ENCODE measurements around the gene TTLL10.

Gene TTLL10

GRCh38 chr1:1212780-1213344 is 39.2 kb downstream of the TTLL10 start:
- Histone ChIP-seq H3K9me3 (ENCODE audit: control insufficient read depth, insufficient read depth, low read length) (no peaks in the 10 kb centered on the region), H3K27me3 (ENCODE audit: control insufficient read depth, insufficient read depth, low read length) (no peaks in the 10 kb centered on the region), H3K9ac (ENCODE audit: low read depth, low read length) (no peak overlapping the region), H3K36me3 (ENCODE audit: control insufficient read depth, insufficient read depth, low read length) (peaks cover 13% of the 10 kb centered on the region), H3K4me3 (ENCODE audit: low read depth, low read length) (no peak overlapping the region), H3K4me1 (ENCODE audit: control insufficient read depth, insufficient read depth, low read length) (no peaks in the 10 kb centered on the region), H3K27ac (ENCODE audit: low read depth, low read length) (no peak overlapping the region)

- Histone ChIP-seq H3K27me3 (ENCODE audit: control insufficient read depth, insufficient read depth, low read length) (no peaks in the 10 kb centered on the region), H3K4me3 (ENCODE audit: low read depth, low read length) (no peak within 1 kb of the TSS), H3K9me3 (ENCODE audit: control insufficient read depth, insufficient read depth, low read length) (no peaks in the 10 kb centered on the region), H3K9ac (ENCODE audit: low read depth, low read length) (no peak within 1 kb of the TSS), H3K36me3 (ENCODE audit: control insufficient read depth, insufficient read depth, low read length) (peaks cover 20% of the 10 kb centered on the region), H3K4me1 (ENCODE audit: control insufficient read depth, insufficient read depth, low read length) (no peaks in the 10 kb centered on the region), H3K27ac (ENCODE audit: low read depth, low read length) (no peak within 1 kb of the TSS)
These were observed 39.9 kb downstream of the TTLL10 start, which contains the start of gene TNFRSF4 for GRCh38 chr1:1213345-1214265. Gene TNFRSF4, minus strand, starts transcription at chr1:1214153. Its CDS starts 26 bp downstream, at chr1:1214127.

GRCh38 chr1:1215080-1215676 is 41.5 kb downstream of the TTLL10 start:
- no peak overlapping the region for H3K27ac ChIP-seq (ENCODE audit: low read depth, low read length)
- H3K4me1 ChIP-seq (ENCODE audit: control insufficient read depth, insufficient read depth, low read length): no peaks in the 10 kb centered on the region
- H3K27me3 ChIP-seq (ENCODE audit: control insufficient read depth, insufficient read depth, low read length): no peaks in the 10 kb centered on the region
- no peak overlapping the region for H3K9ac ChIP-seq (ENCODE audit: low read depth, low read length)
- H3K36me3 ChIP-seq (ENCODE audit: control insufficient read depth, insufficient read depth, low read length): peaks cover 23% of the 10 kb centered on the region
- no peak overlapping the region for H3K4me3 ChIP-seq (ENCODE audit: low read depth, low read length)
- H3K9me3 ChIP-seq (ENCODE audit: control insufficient read depth, insufficient read depth, low read length): no peaks in the 10 kb centered on the region

GRCh38 chr1:1215881-1216605 is 42.4 kb downstream of the TTLL10 start:
- Histone ChIP-seq H3K4me1 (ENCODE audit: control insufficient read depth, insufficient read depth, low read length) (no peaks in the 10 kb centered on the region), H3K9me3 (ENCODE audit: control insufficient read depth, insufficient read depth, low read length) (no peaks in the 10 kb centered on the region), H3K27me3 (ENCODE audit: control insufficient read depth, insufficient read depth, low read length) (no peaks in the 10 kb centered on the region), H3K4me3 (ENCODE audit: low read depth, low read length) (no peak overlapping the region), H3K36me3 (ENCODE audit: control insufficient read depth, insufficient read depth, low read length) (peaks cover 31% of the 10 kb centered on the region), H3K9ac (ENCODE audit: low read depth, low read length) (no peak overlapping the region), H3K27ac (ENCODE audit: low read depth, low read length) (no peak overlapping the region)

GRCh38 chr1:1216770-1217620 is 43.3 kb downstream of the TTLL10 start:
- H3K36me3 ChIP-seq (ENCODE audit: control insufficient read depth, insufficient read depth, low read length): peaks cover 39% of the 10 kb centered on the region

GRCh38 chr1:1217621-1218523 is 44.2 kb downstream of the TTLL10 start:
- Histone ChIP-seq H3K27ac (ENCODE audit: low read depth, low read length) (peak overlapping the region; percentile 28), H3K9me3 (ENCODE audit: control insufficient read depth, insufficient read depth, low read length) (no peaks in the 10 kb centered on the region), H3K36me3 (ENCODE audit: control insufficient read depth, insufficient read depth, low read length) (peaks cover 47% of the 10 kb centered on the region), H3K4me1 (ENCODE audit: control insufficient read depth, insufficient read depth, low read length) (no peaks in the 10 kb centered on the region), H3K4me3 (ENCODE audit: low read depth, low read length) (no peak overlapping the region), H3K9ac (ENCODE audit: low read depth, low read length) (no peak overlapping the region), H3K27me3 (ENCODE audit: control insufficient read depth, insufficient read depth, low read length) (no peaks in the 10 kb centered on the region)

More at GRCh38 chr1:1216770-1217620, 43.3 kb downstream of the TTLL10 start:
- Histone ChIP-seq H3K9me3 (ENCODE audit: control insufficient read depth, insufficient read depth, low read length) (no peaks in the 10 kb centered on the region), H3K4me1 (ENCODE audit: control insufficient read depth, insufficient read depth, low read length) (no peaks in the 10 kb centered on the region), H3K4me3 (ENCODE audit: low read depth, low read length) (no peak overlapping the region), H3K27ac (ENCODE audit: low read depth, low read length) (peak overlapping the region; percentile 28), H3K9ac (ENCODE audit: low read depth, low read length) (no peak overlapping the region), H3K27me3 (ENCODE audit: control insufficient read depth, insufficient read depth, low read length) (no peaks in the 10 kb centered on the region)

- Histone ChIP-seq H3K9ac (ENCODE audit: low read depth, low read length) (no peak overlapping the region), H3K9me3 (ENCODE audit: control insufficient read depth, insufficient read depth, low read length) (no peaks in the 10 kb centered on the region), H3K36me3 (ENCODE audit: control insufficient read depth, insufficient read depth, low read length) (peaks cover 52% of the 10 kb centered on the region), H3K4me1 (ENCODE audit: control insufficient read depth, insufficient read depth, low read length) (no peaks in the 10 kb centered on the region), H3K27me3 (ENCODE audit: control insufficient read depth, insufficient read depth, low read length) (no peaks in the 10 kb centered on the region), H3K27ac (ENCODE audit: low read depth, low read length) (no peak overlapping the region), H3K4me3 (ENCODE audit: low read depth, low read length) (no peak overlapping the region)
These were observed 45.0 kb downstream of the TTLL10 start for GRCh38 chr1:1218524-1219200.

- no peaks in the 10 kb centered on the region for H3K4me1 ChIP-seq (ENCODE audit: control insufficient read depth, insufficient read depth, low read length)
- no peak overlapping the region for H3K4me3 ChIP-seq (ENCODE audit: low read depth, low read length)
- H3K36me3 ChIP-seq (ENCODE audit: control insufficient read depth, insufficient read depth, low read length): peaks cover 52% of the 10 kb centered on the region
- no peak overlapping the region for H3K9ac ChIP-seq (ENCODE audit: low read depth, low read length)
- H3K27me3 ChIP-seq (ENCODE audit: control insufficient read depth, insufficient read depth, low read length): no peaks in the 10 kb centered on the region
- H3K27ac ChIP-seq (ENCODE audit: low read depth, low read length): no peak overlapping the region
- no peaks in the 10 kb centered on the region for H3K9me3 ChIP-seq (ENCODE audit: control insufficient read depth, insufficient read depth, low read length)
These were observed 45.7 kb downstream of the TTLL10 start for GRCh38 chr1:1219341-1219740.

GRCh38 chr1:1220197-1220596 is 46.5 kb downstream of the TTLL10 start:
- no peak overlapping the region for H3K27ac ChIP-seq (ENCODE audit: low read depth, low read length)
- H3K4me3 ChIP-seq (ENCODE audit: low read depth, low read length): no peak overlapping the region
- no peaks in the 10 kb centered on the region for H3K27me3 ChIP-seq (ENCODE audit: control insufficient read depth, insufficient read depth, low read length)
- H3K9me3 ChIP-seq (ENCODE audit: control insufficient read depth, insufficient read depth, low read length): no peaks in the 10 kb centered on the region
- no peak overlapping the region for H3K9ac ChIP-seq (ENCODE audit: low read depth, low read length)
- no peaks in the 10 kb centered on the region for H3K4me1 ChIP-seq (ENCODE audit: control insufficient read depth, insufficient read depth, low read length)
- H3K36me3 ChIP-seq (ENCODE audit: control insufficient read depth, insufficient read depth, low read length): peaks cover 58% of the 10 kb centered on the region

All from HUES48 (cell line).